ENCODE measurements around the gene MCOLN1.
A peak's percentile ranks its signal among the peaks of the same experiment; 100 is the strongest.

DNA sequence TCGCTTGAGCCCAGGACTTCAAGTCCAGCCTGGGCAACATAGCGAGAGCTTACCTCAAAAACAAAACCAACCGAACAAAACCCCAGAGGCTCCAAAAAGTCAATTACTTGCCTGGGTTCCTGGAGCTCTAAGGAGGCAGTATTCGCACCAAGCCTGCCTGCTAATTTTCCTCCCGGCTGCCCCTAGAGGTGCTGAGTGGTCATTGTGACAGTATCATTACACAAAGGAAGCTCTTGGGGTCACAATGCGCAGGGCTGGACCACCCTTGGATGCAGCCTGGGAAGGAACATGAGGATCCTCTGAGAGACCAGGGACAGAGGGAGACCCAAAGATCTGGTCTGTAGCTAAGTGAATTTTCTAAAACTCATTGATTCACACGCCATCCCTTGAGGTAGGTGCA lies 25.1 kb upstream of the MCOLN1 start:
- TF ChIP-seq EZH2 (IDR thresholded peaks at IDR 0.05; ENCODE audit: low read depth, unreplicated experiment), result no peak
- TF ChIP-seq JUNB (IDR thresholded peaks at IDR 0.05; ENCODE audit: unreplicated experiment), result no peak
- peak; percentile 30 to 57 for TF ChIP-seq CTCF (conservative IDR thresholded peaks at IDR 0.05; ENCODE audit: low read depth in 2 of 2)
- no peak for TF ChIP-seq POLR2AphosphoS5 (IDR thresholded peaks at IDR 0.05; ENCODE audit: low read depth)
- no peak for TF ChIP-seq ZNF114 (CRISPR knock-in tag; IDR thresholded peaks at IDR 0.05)
- TF ChIP-seq CREB1 (CRISPR knock-in tag; IDR thresholded peaks at IDR 0.05; ENCODE audit: low read depth), result no peak
- TF ChIP-seq, protein P1, sequence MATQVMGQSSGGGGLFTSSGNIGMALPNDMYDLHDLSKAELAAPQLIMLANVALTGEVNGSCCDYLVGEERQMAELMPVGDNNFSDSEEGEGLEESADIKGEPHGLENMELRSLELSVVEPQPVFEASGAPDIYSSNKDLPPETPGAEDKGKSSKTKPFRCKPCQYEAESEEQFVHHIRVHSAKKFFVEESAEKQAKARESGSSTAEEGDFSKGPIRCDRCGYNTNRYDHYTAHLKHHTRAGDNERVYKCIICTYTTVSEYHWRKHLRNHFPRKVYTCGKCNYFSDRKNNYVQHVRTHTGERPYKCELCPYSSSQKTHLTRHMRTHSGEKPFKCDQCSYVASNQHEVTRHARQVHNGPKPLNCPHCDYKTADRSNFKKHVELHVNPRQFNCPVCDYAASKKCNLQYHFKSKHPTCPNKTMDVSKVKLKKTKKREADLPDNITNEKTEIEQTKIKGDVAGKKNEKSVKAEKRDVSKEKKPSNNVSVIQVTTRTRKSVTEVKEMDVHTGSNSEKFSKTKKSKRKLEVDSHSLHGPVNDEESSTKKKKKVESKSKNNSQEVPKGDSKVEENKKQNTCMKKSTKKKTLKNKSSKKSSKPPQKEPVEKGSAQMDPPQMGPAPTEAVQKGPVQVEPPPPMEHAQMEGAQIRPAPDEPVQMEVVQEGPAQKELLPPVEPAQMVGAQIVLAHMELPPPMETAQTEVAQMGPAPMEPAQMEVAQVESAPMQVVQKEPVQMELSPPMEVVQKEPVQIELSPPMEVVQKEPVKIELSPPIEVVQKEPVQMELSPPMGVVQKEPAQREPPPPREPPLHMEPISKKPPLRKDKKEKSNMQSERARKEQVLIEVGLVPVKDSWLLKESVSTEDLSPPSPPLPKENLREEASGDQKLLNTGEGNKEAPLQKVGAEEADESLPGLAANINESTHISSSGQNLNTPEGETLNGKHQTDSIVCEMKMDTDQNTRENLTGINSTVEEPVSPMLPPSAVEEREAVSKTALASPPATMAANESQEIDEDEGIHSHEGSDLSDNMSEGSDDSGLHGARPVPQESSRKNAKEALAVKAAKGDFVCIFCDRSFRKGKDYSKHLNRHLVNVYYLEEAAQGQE (IDR thresholded peaks at IDR 0.05; ENCODE audit: unreplicated experiment), result no peak
- no peak for TF ChIP-seq EZH2phosphoT487 (IDR thresholded peaks at IDR 0.05; ENCODE audit: unreplicated experiment)
- no peak for TF ChIP-seq STAT1 (IDR thresholded peaks at IDR 0.05; ENCODE audit: unreplicated experiment)
- TF ChIP-seq ZNF331 (CRISPR knock-in tag; IDR thresholded peaks at IDR 0.05; ENCODE audit: low read depth), result no peak
- no peak for TF ChIP-seq NANOG (IDR thresholded peaks at IDR 0.05; ENCODE audit: borderline replicate concordance)
- no peak for TF ChIP-seq ZNF462 (CRISPR knock-in tag; IDR thresholded peaks at IDR 0.05)
- no peak for TF ChIP-seq ETS1 (IDR thresholded peaks at IDR 0.05)

Measured in GM23338 (cell line).